ENCODE results near the gene RLIM.

DNA sequence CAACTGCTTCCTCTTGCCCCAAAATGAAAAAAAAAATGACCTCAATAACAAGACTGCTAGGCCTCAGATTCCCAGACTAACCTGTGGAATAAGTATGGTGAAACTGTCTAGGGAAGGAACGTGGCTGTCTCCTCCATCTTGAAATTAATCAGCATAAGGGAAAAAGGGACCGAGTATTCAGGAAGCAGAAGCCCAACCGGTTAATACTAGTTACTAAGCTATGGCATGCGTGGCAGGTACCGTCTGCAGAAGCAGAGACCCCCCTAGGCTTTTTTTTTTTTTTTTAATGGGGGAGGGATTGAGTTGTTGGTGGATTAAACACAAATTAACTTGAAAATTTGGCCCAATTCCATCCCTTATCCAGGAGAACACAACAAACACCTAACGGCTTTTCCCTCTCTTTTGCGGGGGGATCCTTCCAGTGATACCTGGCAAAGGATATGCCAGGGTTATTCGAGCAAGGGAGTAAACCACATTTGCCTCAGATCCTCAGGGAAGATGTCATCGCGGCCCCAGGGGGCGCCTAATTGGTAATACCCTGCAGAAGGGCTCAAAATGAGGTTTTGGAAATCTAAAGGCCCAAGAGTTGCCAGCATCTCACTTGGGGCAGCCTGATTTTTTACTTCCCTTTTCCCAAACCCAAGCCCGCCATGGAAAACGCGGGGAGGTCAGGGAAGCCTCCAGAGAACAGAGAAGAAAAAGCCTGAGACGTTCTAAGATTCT is 893 bp downstream of the RLIM start:
- TF ChIP-seq, protein P1, sequence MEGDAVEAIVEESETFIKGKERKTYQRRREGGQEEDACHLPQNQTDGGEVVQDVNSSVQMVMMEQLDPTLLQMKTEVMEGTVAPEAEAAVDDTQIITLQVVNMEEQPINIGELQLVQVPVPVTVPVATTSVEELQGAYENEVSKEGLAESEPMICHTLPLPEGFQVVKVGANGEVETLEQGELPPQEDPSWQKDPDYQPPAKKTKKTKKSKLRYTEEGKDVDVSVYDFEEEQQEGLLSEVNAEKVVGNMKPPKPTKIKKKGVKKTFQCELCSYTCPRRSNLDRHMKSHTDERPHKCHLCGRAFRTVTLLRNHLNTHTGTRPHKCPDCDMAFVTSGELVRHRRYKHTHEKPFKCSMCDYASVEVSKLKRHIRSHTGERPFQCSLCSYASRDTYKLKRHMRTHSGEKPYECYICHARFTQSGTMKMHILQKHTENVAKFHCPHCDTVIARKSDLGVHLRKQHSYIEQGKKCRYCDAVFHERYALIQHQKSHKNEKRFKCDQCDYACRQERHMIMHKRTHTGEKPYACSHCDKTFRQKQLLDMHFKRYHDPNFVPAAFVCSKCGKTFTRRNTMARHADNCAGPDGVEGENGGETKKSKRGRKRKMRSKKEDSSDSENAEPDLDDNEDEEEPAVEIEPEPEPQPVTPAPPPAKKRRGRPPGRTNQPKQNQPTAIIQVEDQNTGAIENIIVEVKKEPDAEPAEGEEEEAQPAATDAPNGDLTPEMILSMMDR (IDR thresholded peaks at IDR 0.05) = no peak
- TF ChIP-seq EZH2 (IDR thresholded peaks at IDR 0.05; ENCODE audit: borderline replicate concordance, insufficient read depth, low read depth, low read length, poor library complexity, severe bottlenecking) = no peak

All from B cell (primary cell).